ENCODE data around the gene MATN1.

Gene MATN1

GRCh38 chr1:30763651-30764248 is 40.4 kb upstream of the MATN1 start:
- H3K27ac ChIP-seq (ENCODE audit: poor library complexity, severe bottlenecking), result no peak overlapping the region
- no peaks in the 10 kb centered on the region for H3K36me3 ChIP-seq (ENCODE audit: low read depth)
- no peaks in the 10 kb centered on the region for H3K27me3 ChIP-seq (ENCODE audit: insufficient read depth, poor library complexity, severe bottlenecking)
- ATAC-seq (ENCODE audit: low read depth) (no peak), DNase-seq (ENCODE audit: low spot score) (no peak)
- H3K4me1 ChIP-seq (ENCODE audit: insufficient read depth, poor library complexity, severe bottlenecking), result no peaks in the 10 kb centered on the region
- no peak overlapping the region for H3K4me3 ChIP-seq (ENCODE audit: severe bottlenecking)
- no peak for TF ChIP-seq CTCF (IDR thresholded peaks at IDR 0.05; ENCODE audit: poor library complexity, severe bottlenecking)
- no peaks in the 10 kb centered on the region for H3K9me3 ChIP-seq (ENCODE audit: severe bottlenecking)

- H3K27me3 ChIP-seq (ENCODE audit: insufficient read depth, poor library complexity, severe bottlenecking), result no peaks in the 10 kb centered on the region
- no peak overlapping the region for H3K4me3 ChIP-seq (ENCODE audit: severe bottlenecking)
- no peaks in the 10 kb centered on the region for H3K9me3 ChIP-seq (ENCODE audit: severe bottlenecking)
- ATAC-seq (ENCODE audit: low read depth), result no peak
- TF ChIP-seq CTCF (IDR thresholded peaks at IDR 0.05; ENCODE audit: poor library complexity, severe bottlenecking), result no peak
- DNase-seq (ENCODE audit: low spot score), result no peak
- H3K4me1 ChIP-seq (ENCODE audit: insufficient read depth, poor library complexity, severe bottlenecking), result no peaks in the 10 kb centered on the region
- H3K27ac ChIP-seq (ENCODE audit: poor library complexity, severe bottlenecking), result no peak overlapping the region
- no peaks in the 10 kb centered on the region for H3K36me3 ChIP-seq (ENCODE audit: low read depth)
These were observed 39.7 kb upstream of the MATN1 start for GRCh38 chr1:30762930-30763650.

- Histone ChIP-seq H3K36me3 (ENCODE audit: low read depth) (no peaks in the 10 kb centered on the region), H3K9me3 (ENCODE audit: severe bottlenecking) (no peaks in the 10 kb centered on the region), H3K4me3 (ENCODE audit: severe bottlenecking) (no peak overlapping the region), H3K27me3 (ENCODE audit: insufficient read depth, poor library complexity, severe bottlenecking) (no peaks in the 10 kb centered on the region), H3K4me1 (ENCODE audit: insufficient read depth, poor library complexity, severe bottlenecking) (peaks cover 2% of the 10 kb centered on the region), H3K27ac (ENCODE audit: poor library complexity, severe bottlenecking) (no peak overlapping the region)
- ATAC-seq (ENCODE audit: low read depth) (no peak), DNase-seq (ENCODE audit: low spot score) (no peak)
- no peak for TF ChIP-seq CTCF (IDR thresholded peaks at IDR 0.05; ENCODE audit: poor library complexity, severe bottlenecking)
These were observed 39.0 kb upstream of the MATN1 start for GRCh38 chr1:30762152-30762929.

- no peaks in the 10 kb centered on the region for H3K36me3 ChIP-seq (ENCODE audit: low read depth)
- no peaks in the 10 kb centered on the region for H3K27me3 ChIP-seq (ENCODE audit: insufficient read depth, poor library complexity, severe bottlenecking)
- no peak for DNase-seq (ENCODE audit: low spot score)
- H3K9me3 ChIP-seq (ENCODE audit: severe bottlenecking), result no peaks in the 10 kb centered on the region
- H3K4me1 ChIP-seq (ENCODE audit: insufficient read depth, poor library complexity, severe bottlenecking), result peaks cover 10% of the 10 kb centered on the region
- no peak for TF ChIP-seq CTCF (IDR thresholded peaks at IDR 0.05; ENCODE audit: poor library complexity, severe bottlenecking)
- no peak for ATAC-seq (ENCODE audit: low read depth)
- no peak overlapping the region for H3K4me3 ChIP-seq (ENCODE audit: severe bottlenecking)
- H3K27ac ChIP-seq (ENCODE audit: poor library complexity, severe bottlenecking), result no peak overlapping the region
These were observed 38.2 kb upstream of the MATN1 start for GRCh38 chr1:30761381-30762151.

All from RWPE2 (cell line).